HG03457 (cell line): Measurements from ENCODE around the gene FGF11.

Experiments used
- ATAC-seq: cut with Tn5 transposase; IDR thresholded peaks from one replicate; pipeline ENCODE4 v1.9.1; 2021; ENCODE audit warnings: moderate number of reproducible peaks; ENCODE audit not compliant: unreplicated experiment

FGF11 gene

GRCh38 chr17:7408252-7408727, 31.0 kb upstream of the FGF11 start:
- ATAC-seq = no peak

GRCh38 chr17:7408863-7409262, 30.4 kb upstream of the FGF11 start:
- no peak for ATAC-seq

GRCh38 chr17:7409716-7410115, 29.6 kb upstream of the FGF11 start:
- no peak for ATAC-seq

- no peak for ATAC-seq
Measured at GRCh38 chr17:7410634-7411426, 28.5 kb upstream of the FGF11 start.

- no peak for ATAC-seq
Measured at GRCh38 chr17:7411427-7411750, 27.9 kb upstream of the FGF11 start.

- ATAC-seq = no peak
Measured at GRCh38 chr17:7413346-7413985, 25.8 kb upstream of the FGF11 start.

DNA sequence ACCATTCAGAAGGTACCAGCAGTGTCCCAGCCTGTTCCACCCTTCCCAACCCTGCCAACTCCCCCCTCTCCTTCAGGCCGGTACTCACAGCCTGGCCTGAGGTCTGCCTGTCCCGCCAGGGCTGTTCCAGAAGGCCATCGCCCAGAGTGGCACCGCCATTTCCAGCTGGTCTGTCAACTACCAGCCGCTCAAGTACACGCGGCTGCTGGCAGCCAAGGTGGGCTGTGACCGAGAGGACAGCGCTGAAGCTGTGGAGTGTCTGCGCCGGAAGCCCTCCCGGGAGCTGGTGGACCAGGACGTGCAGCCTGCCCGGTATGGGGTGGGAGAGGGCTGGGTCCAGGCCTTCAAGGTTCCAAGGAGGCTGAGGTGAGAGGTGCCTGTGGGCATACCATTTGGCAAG, 24.5 kb upstream of the FGF11 start:
- no peak for ATAC-seq

- no peak for ATAC-seq
Measured at GRCh38 chr17:7415784-7416183, 23.5 kb upstream of the FGF11 start.

GRCh38 chr17:7416323-7416722, 23.0 kb upstream of the FGF11 start:
- ATAC-seq = no peak

GRCh38 chr17:7417056-7417655, 22.2 kb upstream of the FGF11 start:
- ATAC-seq = no peak

- no peak for ATAC-seq
Measured at GRCh38 chr17:7418472-7419152, 20.7 kb upstream of the FGF11 start.

DNA sequence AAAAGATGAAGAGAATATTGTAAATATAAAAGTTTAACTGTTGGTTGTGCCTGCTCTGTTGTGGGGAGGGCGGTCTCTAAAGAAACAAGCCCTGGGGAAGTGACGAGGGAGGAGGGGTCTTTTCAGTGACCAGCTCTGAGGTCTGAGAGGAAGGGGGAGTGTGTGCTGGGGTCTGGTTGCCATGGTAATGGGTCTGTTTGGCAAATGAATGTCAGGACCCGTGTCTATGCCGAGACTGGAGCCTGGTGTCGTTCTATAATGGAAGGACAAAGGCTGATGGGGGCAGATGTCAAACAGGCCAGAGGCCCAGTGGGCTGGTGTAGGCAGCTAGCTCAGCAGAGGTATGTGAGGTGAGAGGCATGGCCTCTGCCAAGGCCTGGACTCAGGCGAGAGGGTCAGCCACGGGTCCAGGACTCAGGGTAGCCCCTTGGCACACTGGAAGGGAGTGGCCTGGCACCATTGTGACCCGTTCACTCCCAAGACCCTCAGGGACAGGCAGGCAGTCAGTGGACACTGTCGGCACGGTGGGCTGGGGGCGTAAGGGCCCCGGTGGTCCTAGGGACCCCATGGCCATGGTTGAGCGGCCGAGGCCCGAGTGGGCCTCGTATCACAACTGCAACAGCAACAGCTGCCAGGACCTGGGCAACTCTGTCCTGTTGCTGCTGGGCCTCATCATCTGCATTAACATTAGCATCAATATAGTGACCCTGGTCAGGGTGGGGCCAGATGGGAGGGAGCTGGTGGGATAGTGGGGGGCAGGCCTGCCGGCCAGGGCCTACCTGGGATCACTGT, 19.3 kb upstream of the FGF11 start, which contains the start of gene SPEM1:
SPEM1 (plus strand) TSS at position 506 of the 792 bp plus-strand sequence; CDS start at position 567, 61 bp downstream.
- ATAC-seq = no peak

GRCh38 chr17:7421186-7421585, 18.1 kb upstream of the FGF11 start:
- ATAC-seq = no peak

GRCh38 chr17:7423679-7424078, 15.6 kb upstream of the FGF11 start:
- no peak for ATAC-seq

- no peak for ATAC-seq
Measured at GRCh38 chr17:7425316-7425715, 14.0 kb upstream of the FGF11 start, which contains the start of gene SPEM2. Gene SPEM2 (plus strand): TSS chr17:7425616. CDS start chr17:7425689, 73 bp downstream.

DNA sequence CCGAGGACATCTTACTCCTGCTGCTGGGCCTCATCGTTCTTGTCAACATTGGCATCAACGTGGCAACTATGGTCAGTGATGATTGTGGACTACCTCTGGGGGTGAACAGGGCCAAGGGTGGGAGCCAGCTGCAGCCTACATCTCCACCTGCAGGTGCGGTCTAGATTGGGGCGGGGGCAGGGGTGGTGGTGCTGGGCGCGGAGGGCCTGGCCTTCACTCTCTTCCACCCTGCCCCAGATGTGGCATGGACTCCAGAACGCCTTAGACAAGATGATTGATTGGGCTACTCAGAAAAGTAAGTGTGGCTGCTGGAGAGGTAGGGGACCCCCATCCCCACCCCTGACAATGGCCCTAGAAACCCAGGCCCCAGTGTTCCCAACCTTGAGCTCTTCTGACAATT, 13.6 kb upstream of the FGF11 start:
- no peak for ATAC-seq

GRCh38 chr17:7426203-7426863, 13.0 kb upstream of the FGF11 start:
- no peak for ATAC-seq

GRCh38 chr17:7426896-7427489, 12.3 kb upstream of the FGF11 start:
- ATAC-seq = no peak

DNA sequence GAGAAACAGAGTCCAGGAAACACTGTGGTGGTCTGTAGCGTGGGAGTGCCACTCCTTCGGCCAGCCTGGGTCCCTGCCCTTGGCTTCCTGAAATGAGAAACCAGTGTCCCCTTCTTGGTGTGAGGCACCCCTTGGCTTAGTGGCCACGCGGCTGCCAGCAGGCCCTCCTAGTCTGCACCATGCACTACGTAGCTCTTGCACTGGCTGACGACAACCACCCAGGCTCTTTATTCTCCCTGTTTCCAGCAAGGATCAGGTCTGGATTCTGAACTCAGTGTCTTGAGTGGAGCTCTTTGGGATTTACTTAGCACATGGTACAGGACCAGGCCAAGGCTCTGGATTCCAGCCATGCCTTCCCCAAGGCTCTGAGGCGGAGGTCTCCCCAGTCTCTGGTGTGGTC, 11.8 kb upstream of the FGF11 start:
- ATAC-seq = no peak

DNA sequence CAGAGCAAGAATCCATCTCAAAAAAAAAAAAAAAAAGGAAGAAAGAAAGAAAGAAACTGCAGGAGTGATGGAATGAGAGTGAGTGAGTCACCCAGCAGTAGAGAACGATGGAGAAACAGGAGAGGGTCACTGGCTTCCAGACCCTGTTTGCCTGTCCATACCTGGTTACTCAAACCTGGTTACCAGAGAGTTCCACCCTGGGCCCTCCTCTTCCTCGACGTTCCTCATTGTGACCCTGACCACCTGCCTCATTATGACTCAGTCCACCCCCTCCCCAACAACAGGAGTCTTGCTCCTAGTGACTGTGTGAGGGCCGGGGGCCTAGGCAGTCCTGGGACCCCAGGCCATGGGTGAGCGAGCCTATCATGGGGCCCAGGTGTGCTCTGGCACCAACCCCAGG, 10.8 kb upstream of the FGF11 start, which contains the start of gene SPEM3:
SPEM3 (plus strand) TSS at position 301 of the 400 bp plus-strand sequence; CDS start at position 347, 46 bp downstream.
- ATAC-seq = no peak
